Frontal cortex (tissue), 4 donors: ENCODE results near the gene KRT80. TPM values are rescaled to one million over a fixed set of nuclear protein-coding genes. Genes with fewer than 3 reads are reported as not detected.

ENCODE experiments used
- DNase-seq, 2 donors: peaks; one replicate each; pipeline ENCODE4 v3.0.0; 2012; ENCODE audit warnings: low spot score in 2 of 2
- FAIRE-seq: peaks from 2 replicates; lab custom pipeline; 2012; peaks lifted over from hg19 to GRCh38; lab: Jason Lieb, UNC
- total RNA-seq: library from RNA; depleted of rRNA; stranded (reverse); fragments of >200 nt; gene quantifications from one replicate; pipeline ENCODE4 v1.2.3, GENCODE V29; 2014
- donor health status: control.
- donor health status: control.
- donor health status: control.

KRT80 gene
- total RNA-seq, 1 donor from 2014 or later, result not detected

- no peak for FAIRE-seq
- no peak for DNase-seq
Observed at GRCh38 chr12:52146822-52147366, 44.9 kb downstream of the KRT80 start.

GRCh38 chr12:52146089-52146821, 45.6 kb downstream of the KRT80 start:
- FAIRE-seq (no peak), DNase-seq (no peak)

GRCh38 chr12:52145228-52146088, 46.4 kb downstream of the KRT80 start:
- no peak for DNase-seq
- no peak for FAIRE-seq

- DNase-seq (no peak), FAIRE-seq (no peak)
Observed at GRCh38 chr12:52144512-52145227, 47.1 kb downstream of the KRT80 start.

- DNase-seq, result no peak
- FAIRE-seq, result no peak
Observed at GRCh38 chr12:52142431-52142830, 49.4 kb downstream of the KRT80 start.

GRCh38 chr12:52141875-52142274, 49.9 kb downstream of the KRT80 start:
- no peak for DNase-seq
- FAIRE-seq, result no peak

GRCh38 chr12:52141306-52141705, 50.5 kb downstream of the KRT80 start:
- DNase-seq (no peak), FAIRE-seq (no peak)

GRCh38 chr12:52139579-52140062, 52.2 kb downstream of the KRT80 start:
- FAIRE-seq, result no peak
- DNase-seq, result peak in 1 of 2 donors; percentile 60

- FAIRE-seq, result no peak
- DNase-seq, result no peak
Observed at GRCh38 chr12:52139147-52139546, 52.7 kb downstream of the KRT80 start.

- DNase-seq (no peak), FAIRE-seq (no peak)
Observed at GRCh38 chr12:52137746-52138145, 54.1 kb downstream of the KRT80 start.

GRCh38 chr12:52132754-52133161, 59.1 kb downstream of the KRT80 start:
- FAIRE-seq (no peak), DNase-seq (no peak)

- DNase-seq, result peak in 1 of 2 donors; percentile 3
- FAIRE-seq, result no peak
Observed at GRCh38 chr12:52130711-52131110, 61.1 kb downstream of the KRT80 start.

GRCh38 chr12:52127683-52128450, 63.9 kb downstream of the KRT80 start:
- DNase-seq, result peak in 1 of 2 donors; percentile 1
- no peak for FAIRE-seq

- DNase-seq, result peak in 1 of 2 donors; percentile 16
Observed at GRCh38 chr12:52126605-52127578, 64.9 kb downstream of the KRT80 start.

GRCh38 chr12:52126050-52126604, 65.7 kb downstream of the KRT80 start:
- no peak for FAIRE-seq

More at GRCh38 chr12:52126605-52127578, 64.9 kb downstream of the KRT80 start:
- FAIRE-seq, result no peak

GRCh38 chr12:52125476-52125900, 66.3 kb downstream of the KRT80 start:
- no peak for FAIRE-seq

More at GRCh38 chr12:52126050-52126604, 65.7 kb downstream of the KRT80 start:
- peak in 1 of 2 donors; percentile 14 for DNase-seq

GRCh38 chr12:52123487-52124186, 68.2 kb downstream of the KRT80 start:
- FAIRE-seq (no peak), DNase-seq (peak in 1 of 2 donors; percentile 1)

More at GRCh38 chr12:52125476-52125900, 66.3 kb downstream of the KRT80 start:
- no peak for DNase-seq
